Psoas muscle (tissue), 8 donors: ENCODE measurements around the gene BCL2L2. TPM values are rescaled to one million over a fixed set of nuclear protein-coding genes. Genes with fewer than 3 reads are reported as not detected.

Experiments
- ATAC-seq, 4 donors: fragments of 200-7000 bp; cut with Tn5 transposase; one replicate each; pipeline ENCODE4 v1.9.1; 2020; ENCODE audit warnings: moderate library complexity in 3 of 4, mild to moderate bottlenecking in 2 of 4
- DNase-seq, 2 donors: peaks; one replicate each; pipeline ENCODE4 v3.0.0-alpha.2; 2020
- H3K27ac ChIP-seq: fragments of 200-600 bp; one replicate; pipeline ENCODE4 v1.8.0; 2022
- H3K27me3 ChIP-seq, 3 donors: fragments of 200-600 bp in 1 of 3; one replicate each; pipeline versions ENCODE4 v1.6.1 to v1.8.0; 2013 to 2022; ENCODE audit warnings: low read length in 2 of 3, mild to moderate bottlenecking in 2 of 3, moderate library complexity in 1 of 3; ENCODE audit not compliant: insufficient read depth in 3 of 3
- H3K36me3 ChIP-seq, 2 donors: fragments of 200-600 bp in 1 of 2; one replicate each; pipeline versions ENCODE4 v1.6.1 to v1.8.0; 2013 to 2022; ENCODE audit warnings: low read depth in 1 of 2, mild to moderate bottlenecking in 1 of 2, moderate library complexity in 1 of 2; ENCODE audit not compliant: insufficient read depth in 1 of 2
- H3K4me1 ChIP-seq: fragments of 200-600 bp; one replicate; pipeline ENCODE4 v1.8.0; 2022
- H3K4me3 ChIP-seq: fragments of 200-600 bp; one replicate; pipeline ENCODE4 v1.8.0; 2022; ENCODE audit warnings: mild to moderate bottlenecking
- H3K9me3 ChIP-seq: fragments of 200-600 bp; one replicate; pipeline ENCODE4 v1.8.0; 2022
- CTCF ChIP-seq: fragments of 200-600 bp; IDR thresholded peaks from one replicate; pipeline ENCODE4 v1.8.0; 2022; ENCODE audit warnings: antibody characterized with exemption
- WGBS, 3 donors: extraction: QIAGEN DNeasy Blood & Tissue Kit; methylation state at CpG; one replicate each; pipeline versions ENCODE4 v1.1.6 to v1.1.7; 2013; 5-methylcytosine and 5-hydroxymethylcytosine counted together
- intact Hi-C, 2 donors: fragments of 100-400 bp; cut with DNase I; formaldehyde crosslinking; loops; one replicate each; pipeline versions ENCODE4 v1.11.0 to v1.14.2; 2022
- polyA plus RNA-seq, 3 donors: library from polyadenylated mRNA; stranded (reverse); fragments of 200-250 nt; gene quantifications; one replicate each; pipeline ENCODE4 v1.2.3, GENCODE V29; 2013
- total RNA-seq, 4 donors: library from RNA; stranded (reverse); fragmentation: NEBNext Ultra II Directional in 2 of 4; extraction: Animal tissue kit (Norgen Biotek cat#: 25700) in 2 of 4; gene quantifications; one replicate each; pipeline versions ENCODE4 v1.2.1 to v1.2.4, GENCODE V29; 2021 to 2023
- donor health status: healthy with polysubstance abuse.
- donor health status: DM: no; HTN: no; CAD: no; lungs with moderate emphysema.
- donor health status: Bipolar disorder and iron deficiency.
- donor health status: healthy.
- donor health status: DM: yes; HTN: yes; CAD: no.
- donor health status: DM: no; HTN: no; CAD: no.
- donor health status: DM: no; HTN: no; CAD: no.
- donor health status: DM: yes; HTN: yes; CAD: no.

The BCL2L2 gene
- total and polyA plus RNA-seq, 7 donors = 12.1 to 30.2 (median 23.6) TPM

DNA sequence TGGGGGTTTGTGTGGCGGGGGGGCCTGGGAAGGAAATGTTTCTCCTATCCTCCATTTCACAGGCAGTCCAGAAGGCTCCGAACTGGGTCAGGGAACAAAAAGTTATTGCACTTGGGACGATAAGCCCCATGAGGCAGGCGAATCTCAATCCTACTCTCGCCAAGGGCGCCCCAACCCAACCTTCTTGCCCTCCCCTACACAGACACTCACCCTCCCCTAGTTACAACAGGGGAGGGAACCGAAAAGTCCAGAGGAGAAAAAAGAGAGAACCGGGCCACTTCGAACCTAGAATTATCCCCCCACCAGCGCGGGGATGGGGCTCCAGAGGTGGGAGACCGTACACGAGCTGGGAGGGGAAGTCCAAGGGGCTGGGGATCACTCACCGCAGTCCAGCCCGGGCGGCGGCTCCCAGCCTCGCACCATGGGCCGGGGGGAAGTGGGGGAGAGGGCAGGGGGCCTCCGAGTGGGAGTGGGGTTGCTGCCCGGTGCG, 21.1 kb upstream of the BCL2L2 start:
- Histone ChIP-seq H3K36me3 (peaks cover 5 to 16% of the 10 kb centered on the region in 2 donors), H3K4me3 (peak overlapping the region; percentile 94), H3K27ac (peak overlapping the region; percentile 89), H3K27me3 (no peaks in the 10 kb centered on the region), H3K4me1 (peaks cover 12% of the 10 kb centered on the region), H3K9me3 (no peaks in the 10 kb centered on the region)
- TF ChIP-seq CTCF = no peak
- intact Hi-C loops = no loop called here
- DNase-seq = no peak
- 1 to 2% (median 1%) methylated on average over 19 to 22 of the region's 22 CpGs for WGBS, 3 donors
- peak; percentile 4 to 48 (median 29) for ATAC-seq

DNA sequence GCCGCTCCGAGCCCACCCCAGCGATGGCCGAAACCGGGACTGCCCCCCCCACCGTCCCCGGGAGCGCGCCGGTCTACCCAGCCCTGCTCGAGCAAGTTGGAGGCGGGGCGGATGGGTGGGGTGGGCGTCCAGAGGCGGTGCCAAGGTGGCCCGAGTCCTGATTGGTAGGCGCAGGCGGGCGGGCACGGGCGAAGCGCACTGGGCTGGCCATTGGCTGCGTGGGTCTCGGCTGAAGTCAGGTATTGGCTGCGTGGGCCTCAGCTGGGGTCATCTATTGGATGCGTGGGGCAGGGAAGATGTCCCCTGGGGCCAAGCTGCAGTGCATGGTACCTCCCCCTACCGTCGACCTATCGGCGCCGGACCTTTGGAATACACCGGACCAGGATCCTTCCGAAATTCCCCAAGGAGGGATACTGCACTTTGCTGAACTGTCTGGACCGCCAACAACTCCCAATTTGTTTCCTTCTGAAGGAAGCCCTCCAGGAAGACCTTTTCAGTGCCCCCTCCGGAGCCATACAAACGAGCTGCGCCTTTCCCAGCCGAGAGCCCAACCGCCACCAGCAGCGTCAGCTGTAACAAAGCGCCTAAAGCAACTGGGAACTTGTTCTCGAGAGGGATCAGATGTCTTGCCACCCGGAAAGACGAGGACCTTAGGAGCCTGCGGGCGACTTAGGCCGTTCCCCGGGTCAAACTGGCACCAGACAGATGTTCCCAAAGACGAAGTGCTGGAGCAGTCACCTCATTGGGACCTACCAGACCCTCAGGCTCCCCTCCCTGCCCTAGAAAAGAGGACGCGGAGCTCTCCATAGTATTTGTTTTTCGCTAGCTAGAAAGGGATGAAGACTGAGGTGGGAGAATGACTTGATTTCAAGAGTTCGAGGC, 20.4 kb upstream of the BCL2L2 start, which contains the start of gene HOMEZ:
Gene HOMEZ (minus strand): TSS at position 113 of the 882 bp plus-strand sequence. CDS start 180 bp downstream, outside the sequence.
- 1% methylated on average over 53 of the region's 53 CpGs for WGBS, 3 donors

GRCh38 chr14:23286902-23287479, 19.6 kb upstream of the BCL2L2 start:
- ATAC-seq = no peak
- DNase-seq = no peak
- Histone ChIP-seq H3K27ac (peak overlapping the region; percentile 89), H3K27me3 (no peaks in the 10 kb centered on the region), H3K36me3 (peaks cover 5 to 21% of the 10 kb centered on the region in 2 donors), H3K4me1 (peaks cover 12% of the 10 kb centered on the region), H3K4me3 (peak overlapping the region; percentile 94), H3K9me3 (no peaks in the 10 kb centered on the region)
- TF ChIP-seq CTCF = no peak
- WGBS, 3 donors = 50 to 56% (median 54%) methylated on average over 6 of the region's 6 CpGs
- intact Hi-C loops = no loop called here

More for the DNA sequence above, 20.4 kb upstream of the BCL2L2 start, which contains the start of gene HOMEZ:
- TF ChIP-seq CTCF = no peak
- H3K36me3 ChIP-seq = peaks cover 5 to 20% of the 10 kb centered on the region in 2 donors
- DNase-seq = peak; percentile 99 to 100
- intact Hi-C loops = no loop called here
- H3K27me3 ChIP-seq = no peaks in the 10 kb centered on the region
- H3K9me3 ChIP-seq = no peaks in the 10 kb centered on the region
- H3K4me3 ChIP-seq = peak within 1 kb of the TSS; percentile 94
- peak within 1 kb of the TSS; percentile 89 for H3K27ac ChIP-seq
- peak; percentile 97 to 98 (median 98) for ATAC-seq
- H3K4me1 ChIP-seq = peaks cover 12% of the 10 kb centered on the region

- intact Hi-C loops = loop anchor here (5.0 to 10.0 kb wide), 2 partner anchors 33 to 170 kb away; no protein-coding TSS in a partner anchor
- H3K36me3 ChIP-seq = peaks cover 8 to 52% of the 10 kb centered on the region in 2 donors
- peaks cover 24% of the 10 kb centered on the region for H3K4me1 ChIP-seq
- no peaks in the 10 kb centered on the region for H3K9me3 ChIP-seq
- peak overlapping the region; percentile 38 for H3K4me3 ChIP-seq
- H3K27ac ChIP-seq = no peak overlapping the region
- peak; percentile 32 to 58 for DNase-seq
- 13 to 24% (median 13%) methylated on average over 24 of the region's 24 CpGs for WGBS, 3 donors
- H3K27me3 ChIP-seq = no peaks in the 10 kb centered on the region
- peak; percentile 79 for TF ChIP-seq CTCF
- ATAC-seq = peak; percentile 71 to 86 (median 77)
These were observed 11.7 kb upstream of the BCL2L2 start for GRCh38 chr14:23294734-23295561.
